ENCODE data around the gene NUDT6.
"Not testable (repeated sequence)": the region's sequence is repeated elsewhere in the genome, so short reads cannot be mapped to it uniquely, and the experiment has no call there.

The NUDT6 gene

DNA sequence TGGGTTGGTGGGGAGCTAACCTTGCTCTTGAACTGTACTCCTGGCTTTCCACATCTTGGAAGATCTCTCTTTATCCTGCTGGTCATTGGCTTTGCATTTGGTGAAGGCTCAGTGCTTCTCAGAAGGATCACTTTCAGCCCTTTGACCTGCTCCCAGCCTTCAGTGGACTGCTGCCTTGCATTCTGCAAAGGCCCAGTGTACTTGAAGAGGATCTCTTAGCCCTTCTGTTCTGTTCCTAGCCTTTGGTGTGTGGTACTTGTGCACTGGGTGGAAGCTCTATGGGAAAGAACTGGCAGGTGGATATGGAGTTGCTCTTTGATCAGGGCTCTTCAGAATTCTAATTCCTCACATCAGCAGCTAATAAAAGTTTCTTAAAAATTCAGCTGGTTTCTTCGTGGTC is 49.3 kb downstream of the NUDT6 start:
- DNase-seq, result no peak

DNA sequence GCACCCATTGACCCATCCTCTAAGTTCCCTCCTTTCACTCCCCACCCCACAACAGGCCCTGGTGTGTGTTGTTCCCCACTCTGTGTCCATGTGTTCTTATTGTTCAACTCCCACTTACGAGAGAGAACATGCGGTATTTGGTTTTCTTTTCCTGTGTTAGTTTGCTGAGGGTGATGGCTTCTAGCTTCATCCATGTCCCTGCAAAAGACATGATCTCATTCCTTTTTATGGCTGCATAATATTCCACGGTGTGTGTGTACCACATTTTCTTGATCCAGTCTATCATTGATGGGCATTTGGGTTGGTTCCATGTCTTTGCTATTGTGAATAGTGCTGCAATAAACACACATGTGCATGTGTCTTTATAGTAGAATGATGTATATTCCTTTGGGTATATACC is 54.2 kb downstream of the NUDT6 start:
- DNase-seq, result not testable (repeated sequence)

DNA sequence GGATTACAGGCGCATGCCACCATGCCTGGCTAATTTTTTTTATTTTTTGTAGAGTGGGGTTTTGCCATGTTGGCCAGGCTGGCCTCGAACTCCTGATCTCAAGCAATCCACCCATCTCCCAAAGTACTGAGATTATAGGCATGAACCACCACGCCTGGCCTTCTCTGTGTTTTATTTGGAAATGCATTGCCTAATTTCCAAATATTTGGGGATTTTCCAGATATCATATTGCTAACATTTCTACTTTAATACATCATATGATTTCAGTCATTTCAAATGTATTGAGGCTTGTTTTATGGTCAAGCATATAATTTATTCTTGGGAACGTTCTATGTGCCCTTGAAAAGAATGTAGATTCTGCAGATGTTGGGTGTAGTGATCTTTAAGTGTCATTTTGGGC is 57.0 kb downstream of the NUDT6 start:
- no peak for DNase-seq

DNA sequence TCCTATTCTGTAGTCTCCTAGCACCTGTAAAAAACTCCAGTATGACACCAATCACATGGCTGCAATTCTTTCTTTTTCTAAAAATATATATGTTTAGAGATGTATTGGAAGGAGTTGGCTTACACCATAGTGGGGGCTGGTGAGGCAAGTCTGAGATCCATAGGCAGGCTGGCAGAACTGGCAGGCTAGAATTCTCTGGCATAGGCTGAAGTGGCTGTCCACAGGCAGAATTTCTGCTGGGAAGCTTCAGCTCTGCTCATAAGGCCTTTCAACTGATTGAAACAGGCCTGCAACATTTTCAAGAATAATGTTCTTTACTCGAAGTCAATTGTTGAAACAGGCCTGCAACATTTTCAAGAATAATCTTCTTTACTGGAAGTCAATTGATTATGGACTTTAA is 58.8 kb downstream of the NUDT6 start:
- DNase-seq, result no peak

DNA sequence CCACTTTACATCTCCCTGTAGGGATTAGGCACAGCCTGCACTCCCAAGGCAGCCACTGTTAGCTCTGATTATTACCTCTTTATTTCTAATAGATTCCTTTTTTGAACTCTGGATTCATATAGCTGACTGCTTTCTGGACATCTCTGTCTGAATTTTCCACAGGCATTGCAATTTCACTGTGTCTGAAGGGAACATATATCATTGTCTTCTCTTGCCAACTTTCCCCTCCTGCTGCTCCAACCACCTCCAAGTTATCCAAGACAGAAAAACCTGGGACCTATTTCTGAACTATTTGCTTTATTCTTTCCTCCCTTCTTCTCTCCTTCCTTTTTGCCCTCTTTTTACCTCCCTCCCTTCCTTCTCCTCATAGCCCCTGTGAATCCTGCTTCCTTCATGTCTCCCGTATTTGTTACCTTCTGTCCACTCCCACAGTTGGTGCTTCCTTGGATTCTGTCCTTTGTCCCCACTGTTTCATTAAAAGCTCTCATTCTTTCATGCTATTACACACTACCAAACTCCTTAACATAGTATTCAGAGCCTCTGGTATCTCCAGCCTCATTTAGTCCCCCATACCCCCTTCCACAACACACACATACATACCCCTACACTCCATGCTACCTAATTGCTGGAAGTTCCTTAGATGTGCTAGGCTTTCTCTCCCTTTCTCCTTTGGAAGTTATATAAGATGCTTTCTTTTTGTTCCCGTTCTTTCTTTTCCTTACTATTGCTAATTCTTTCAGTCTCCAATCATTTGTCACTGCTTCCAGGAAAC is 61.0 kb downstream of the NUDT6 start:
- DNase-seq, result no peak

DNA sequence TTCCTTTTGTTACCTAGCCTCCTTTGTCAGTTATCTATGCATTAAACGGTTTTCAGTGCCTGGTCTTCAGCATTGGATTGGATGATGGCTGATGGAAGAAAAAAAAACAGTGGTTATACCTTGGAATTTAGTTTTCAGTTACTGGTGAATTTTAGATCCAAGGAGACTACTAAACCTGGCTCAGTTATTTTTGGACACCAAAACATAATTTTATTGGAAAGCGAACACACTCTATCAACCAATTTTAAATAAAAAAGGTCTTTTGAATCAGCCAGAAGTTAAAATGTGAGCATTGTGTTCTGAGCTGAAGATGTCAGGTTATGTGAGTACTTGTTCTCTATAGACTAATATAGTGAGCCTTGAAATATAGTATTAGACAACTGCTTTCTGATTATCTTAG is 63.7 kb downstream of the NUDT6 start:
- DNase-seq, result no peak

DNA sequence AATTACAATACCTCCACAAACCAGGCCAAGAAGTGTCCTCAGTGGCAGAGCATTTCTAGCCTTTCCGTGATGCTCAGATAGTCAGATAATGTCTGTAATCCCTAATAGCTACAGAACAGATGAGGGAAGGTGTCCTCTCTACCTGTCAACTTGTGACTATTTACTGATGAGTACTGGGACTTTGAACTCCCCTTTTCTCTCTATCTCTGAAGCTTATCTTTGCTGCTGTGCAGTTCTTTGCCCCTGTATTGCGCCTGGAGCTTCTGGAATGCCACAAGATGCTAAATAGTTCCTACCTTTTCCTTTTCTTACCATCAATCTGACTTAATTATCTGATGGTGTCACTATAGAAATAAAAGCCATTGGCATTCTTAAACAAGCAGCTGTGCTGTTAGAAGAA is 65.2 kb downstream of the NUDT6 start:
- DNase-seq, result no peak

DNA sequence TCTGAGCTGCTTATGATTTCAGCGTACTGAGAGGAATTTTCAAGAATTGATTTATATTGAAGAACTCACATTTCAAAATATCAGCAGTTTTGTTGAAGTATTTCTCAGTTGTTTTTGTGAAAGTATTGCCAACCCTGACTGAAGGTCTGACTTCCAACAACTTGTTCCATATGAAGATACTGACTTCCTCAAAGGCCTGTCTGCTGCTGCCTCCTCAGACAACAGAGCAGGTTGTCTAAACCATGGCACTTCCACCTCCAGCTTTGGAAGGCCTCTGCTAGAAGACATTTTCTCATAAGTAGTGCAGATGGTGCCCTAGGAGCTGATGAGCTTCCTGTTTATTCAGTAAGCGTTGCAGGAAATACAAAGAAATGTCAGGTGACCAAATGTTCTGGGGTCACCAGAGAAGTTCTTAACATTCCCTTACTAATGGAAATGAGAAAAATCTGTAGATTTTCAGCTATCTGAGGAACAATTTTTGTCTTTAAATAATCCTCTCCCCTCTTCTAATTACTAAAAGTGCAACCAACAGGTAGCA is 67.0 kb downstream of the NUDT6 start:
- no peak for DNase-seq

DNA sequence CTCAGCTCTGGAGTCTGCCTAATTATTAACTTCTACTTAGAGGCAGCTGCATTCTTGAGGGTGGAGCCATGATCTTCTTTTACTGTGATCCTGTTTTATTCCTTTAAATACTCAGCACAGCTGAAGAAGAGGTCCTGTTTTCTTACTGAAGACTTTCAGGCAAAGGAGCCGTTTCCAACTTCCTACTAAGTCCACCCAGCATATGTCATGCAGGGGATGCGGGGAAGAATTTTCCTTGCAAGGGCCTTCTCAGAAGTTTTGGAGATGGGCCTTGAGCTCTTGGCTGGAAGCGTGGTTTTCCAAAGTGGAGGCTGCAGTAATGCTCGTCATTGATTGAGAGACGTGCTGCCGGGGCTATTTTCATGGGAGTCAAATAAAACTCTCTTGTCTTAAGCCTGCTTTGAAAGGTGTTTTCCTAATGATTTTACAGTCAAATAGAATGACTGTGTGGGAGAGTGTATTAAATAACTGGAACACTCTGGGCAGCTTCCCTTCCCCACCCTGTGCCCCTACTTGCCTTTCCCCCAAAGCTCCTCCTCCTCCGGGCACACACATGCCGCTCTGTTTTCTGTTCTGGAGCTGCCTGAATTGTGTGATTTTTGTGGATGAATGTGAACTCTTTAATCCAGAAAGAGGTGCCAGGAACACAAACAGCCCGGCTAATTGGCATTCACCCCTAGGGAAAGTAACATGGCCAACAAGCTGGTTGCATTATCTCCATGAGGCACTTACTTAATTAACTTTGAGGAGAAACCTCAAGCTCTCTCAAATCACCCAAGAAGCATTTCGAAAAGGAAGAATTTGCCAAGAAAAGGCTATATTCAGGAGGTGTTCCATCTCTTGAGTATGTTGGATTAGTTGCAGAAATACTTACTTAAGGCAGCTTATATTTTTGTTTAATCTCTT is 67.7 kb downstream of the NUDT6 start:
- DNase-seq, result no peak

DNA sequence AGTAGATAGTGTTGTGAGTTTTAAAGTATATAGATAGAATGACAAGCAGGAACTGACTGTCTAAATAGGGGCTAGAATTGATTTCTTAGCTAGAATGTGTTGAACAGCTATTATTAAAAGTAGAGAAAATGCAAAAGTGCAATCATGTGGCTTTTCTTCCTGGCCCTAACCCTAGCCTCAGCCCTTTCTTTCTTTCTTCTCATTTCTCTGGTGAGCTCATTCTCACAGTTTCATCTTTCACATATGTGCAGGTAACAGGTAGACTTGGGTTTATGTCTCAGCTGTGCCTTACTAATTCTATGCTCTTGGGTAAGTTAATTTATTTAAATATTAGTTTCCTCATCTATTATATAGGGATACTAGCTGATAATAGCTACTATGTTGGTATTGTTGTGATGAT is 70.8 kb downstream of the NUDT6 start:
- no peak for DNase-seq

DNA sequence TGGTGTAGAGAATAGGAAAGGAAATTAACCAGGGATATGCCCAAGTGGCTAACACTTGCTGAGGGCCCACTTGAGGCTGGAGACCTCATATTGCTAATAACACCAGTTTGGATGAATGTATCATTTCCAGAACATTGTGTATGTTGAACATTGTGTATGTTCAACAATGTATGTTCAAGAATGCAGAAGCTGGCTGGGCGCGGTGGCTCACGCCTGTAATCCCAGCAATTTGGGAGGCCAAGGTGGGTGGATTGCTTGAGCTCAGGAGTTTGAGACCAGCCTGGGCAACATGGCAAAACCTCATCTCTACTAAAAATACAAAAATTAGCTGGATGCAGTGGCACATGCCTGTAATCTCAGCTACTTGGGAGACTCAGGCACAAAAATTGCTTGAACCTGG is 72.6 kb downstream of the NUDT6 start:
- not testable (repeated sequence) for DNase-seq

DNA sequence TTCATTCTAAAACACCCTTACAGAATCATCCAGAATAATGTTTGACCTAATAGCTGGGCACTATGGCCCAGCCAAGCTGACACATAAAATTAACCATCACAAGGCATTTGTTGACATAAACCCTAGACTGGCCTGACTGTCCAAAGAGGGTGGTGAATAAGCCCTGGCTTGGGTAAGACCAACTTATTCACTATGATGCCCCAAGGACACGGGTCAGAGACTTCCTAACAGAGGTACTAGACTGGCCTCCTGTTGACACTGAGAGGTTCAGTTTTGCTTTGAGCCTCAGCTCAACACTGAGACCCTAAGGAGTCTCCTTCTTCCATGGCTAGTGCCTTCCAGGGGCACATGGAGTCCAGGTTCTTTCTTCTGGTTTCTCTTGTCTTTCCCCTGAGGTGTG is 74.5 kb downstream of the NUDT6 start:
- DNase-seq, result no peak

DNA sequence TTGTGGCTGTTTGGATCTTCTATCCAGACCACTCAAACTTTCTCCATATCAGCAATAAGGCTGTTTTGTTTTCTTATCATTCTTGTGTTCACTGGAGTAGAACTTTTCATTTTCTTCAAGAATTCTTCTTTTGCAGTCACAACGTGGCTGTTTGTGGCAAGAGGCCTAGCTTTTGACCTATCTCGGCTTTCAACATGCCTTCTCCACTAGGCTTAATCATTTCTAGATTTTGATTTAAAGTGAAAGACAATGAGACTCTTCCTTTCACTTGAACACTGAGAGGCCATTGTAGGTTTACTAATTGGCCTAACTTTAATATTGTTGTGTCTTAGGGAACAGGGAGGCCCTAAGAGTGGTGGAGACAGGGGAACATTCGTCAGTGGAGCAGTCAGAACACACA is 76.6 kb downstream of the NUDT6 start:
- DNase-seq, result no peak

DNA sequence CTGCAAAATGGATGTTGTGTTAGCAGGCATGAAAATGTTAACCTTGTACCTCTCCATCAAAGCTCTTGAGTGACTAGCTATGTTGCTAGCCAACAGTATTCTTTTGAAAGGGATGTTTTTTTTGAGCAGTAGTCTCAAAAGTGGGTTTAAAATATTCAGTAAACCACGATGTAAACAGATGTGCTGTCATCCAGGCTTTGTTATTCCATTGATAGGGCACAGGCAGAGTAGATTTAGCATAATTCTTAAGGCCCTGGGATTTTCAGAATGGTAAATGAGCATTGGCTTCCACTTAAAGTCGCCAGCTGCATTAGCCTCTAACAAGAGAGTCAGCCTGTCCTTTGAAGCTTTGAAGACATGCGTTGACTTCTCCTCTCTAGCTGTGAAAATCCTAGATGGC is 77.3 kb downstream of the NUDT6 start:
- DNase-seq, result no peak

DNA sequence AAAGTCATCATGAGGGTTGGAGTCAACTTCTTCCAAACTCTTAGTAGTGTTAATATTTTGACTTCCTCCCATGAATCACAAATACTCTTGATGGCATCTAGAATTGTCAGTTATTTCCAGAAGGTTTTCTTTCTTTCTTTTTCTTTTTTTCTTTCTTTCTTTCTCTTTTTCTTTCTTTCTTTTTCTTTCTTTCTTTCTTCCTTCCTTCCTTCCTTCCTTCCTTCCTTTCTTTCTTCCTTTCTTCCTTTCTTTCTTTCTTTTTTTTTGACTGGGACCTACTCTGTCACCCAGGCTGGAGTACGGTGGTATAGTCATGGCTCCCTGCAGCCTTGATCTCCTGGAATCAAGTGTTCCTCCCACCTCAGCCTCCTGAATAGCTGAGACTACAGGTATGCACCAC is 78.0 kb downstream of the NUDT6 start:
- not testable (repeated sequence) for DNase-seq

DNA sequence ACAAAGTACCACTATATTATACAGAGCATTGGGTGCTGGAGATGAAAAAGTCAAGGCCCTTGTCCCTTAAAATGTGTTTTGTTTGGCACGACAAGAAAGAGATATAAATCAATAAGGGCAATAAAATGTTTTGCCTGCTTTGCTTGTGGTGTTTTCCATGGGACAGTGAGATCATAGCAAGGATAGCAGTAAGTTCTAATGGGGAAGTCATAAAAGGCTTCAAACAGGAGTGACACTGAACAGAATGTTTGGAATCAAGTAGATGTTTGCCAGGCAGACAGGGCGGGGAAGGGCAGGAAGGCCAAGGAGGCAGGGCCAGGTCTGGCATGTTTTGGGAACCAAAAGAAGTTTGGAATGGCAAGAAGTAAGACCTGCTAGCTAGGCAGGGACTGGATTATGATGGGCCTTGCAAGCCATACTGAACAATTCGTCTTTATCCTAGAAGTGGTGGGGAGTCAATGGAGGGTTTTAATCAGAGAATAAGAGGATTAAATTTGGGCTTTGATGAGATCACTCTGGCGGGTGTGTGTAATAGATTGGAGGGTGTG is 79.3 kb downstream of the NUDT6 start:
- no peak for DNase-seq
